Tibial artery (tissue), 4 donors: ENCODE results near the gene STK11IP.

Experiments used
- DNase-seq, 2 donors: peaks; one replicate each; pipeline ENCODE4 v3.0.0-alpha.2; 2019
- H3K27ac ChIP-seq, 2 donors: fragments of 200-600 bp; sonication (generic) in 1 of 2; 1 replicate in 1 of 2; 2 replicates in 1 of 2; pipeline ENCODE4 v1.5.1; 2018 to 2019; ENCODE audit warnings: mild to moderate bottlenecking in 1 of 2
- H3K27me3 ChIP-seq, 2 donors: fragments of 200-600 bp; sonication (generic) in 1 of 2; one replicate each; pipeline versions ENCODE4 v1.5.1 to v1.6.0; 2016 to 2019
- H3K36me3 ChIP-seq, 3 donors: fragments of 200-600 bp; sonication (generic) in 2 of 3; one replicate each; pipeline ENCODE4 v1.5.1; 2016 to 2019; ENCODE audit warnings: mild to moderate bottlenecking in 2 of 3
- H3K4me1 ChIP-seq, 4 donors: fragments of 200-600 bp; sonication (generic) in 2 of 4; 1 replicate in 3 of 4; 2 replicates in 1 of 4; pipeline ENCODE4 v1.5.1; 2016 to 2019
- H3K4me3 ChIP-seq, 2 donors: fragments of 200-600 bp; sonication (generic) in 1 of 2; 1 replicate in 1 of 2; 2 replicates in 1 of 2; pipeline ENCODE4 v1.5.1; 2018 to 2019; ENCODE audit warnings: mild to moderate bottlenecking in 2 of 2
- H3K9me3 ChIP-seq, 3 donors: fragments of 200-600 bp; sonication (generic) in 1 of 3; one replicate each; pipeline ENCODE4 v1.5.1; 2016 to 2019
- CTCF ChIP-seq, 2 experiments: fragments of 200-600 bp in 1 of 2; fragments of 450-650 bp in 1 of 2; IDR thresholded peaks; one replicate each; pipeline ENCODE4 v1.5.1; 2017 to 2019; ENCODE audit warnings: antibody characterized with exemption in 2 of 2, mild to moderate bottlenecking in 1 of 2, moderate library complexity in 1 of 2
- intact Hi-C: fragments of 100-400 bp; cut with DNase I; formaldehyde crosslinking; loops from one replicate; pipeline ENCODE4 v1.15.0; 2023; ENCODE audit warnings: low total_unique reads

The STK11IP gene

GRCh38 chr2:219643084-219643473 lies 45.4 kb downstream of the STK11IP start:
- peak in 1 of 2 donors; percentile 19 for DNase-seq
- intact Hi-C loops = loop anchor here (5.0 kb wide), 2 partner anchors 44 to 101 kb away; partner anchors contain the start of genes CHPF and TMEM198

GRCh38 chr2:219643788-219644398 lies 46.2 kb downstream of the STK11IP start:
- intact Hi-C loops = loop anchor here (5.0 kb wide), 2 partner anchors 43 to 102 kb away; partner anchors contain the start of genes CHPF and TMEM198
- no peak overlapping the region for H3K27ac ChIP-seq
- peaks cover 0 to 23% (median 15%) of the 10 kb centered on the region in 4 donors for H3K4me1 ChIP-seq
- H3K4me3 ChIP-seq = no peak overlapping the region
- TF ChIP-seq CTCF (IDR thresholded peaks at IDR 0.05) = no peak
- DNase-seq = peak in 1 of 2 donors; percentile 11
- no peaks in the 10 kb centered on the region for H3K36me3 ChIP-seq
- H3K9me3 ChIP-seq = no peaks in the 10 kb centered on the region
- no peaks in the 10 kb centered on the region for H3K27me3 ChIP-seq

More at GRCh38 chr2:219643084-219643473, 45.4 kb downstream of the STK11IP start:
- no peak for TF ChIP-seq CTCF (IDR thresholded peaks at IDR 0.05)
- H3K9me3 ChIP-seq = no peaks in the 10 kb centered on the region
- H3K4me1 ChIP-seq = peaks cover 0 to 23% (median 15%) of the 10 kb centered on the region in 4 donors
- H3K36me3 ChIP-seq = no peaks in the 10 kb centered on the region
- H3K27ac ChIP-seq = no peak overlapping the region
- H3K4me3 ChIP-seq = no peak overlapping the region
- H3K27me3 ChIP-seq = no peaks in the 10 kb centered on the region

GRCh38 chr2:219644801-219645480 lies 47.3 kb downstream of the STK11IP start:
- Histone ChIP-seq H3K4me3 (no peak overlapping the region), H3K27ac (peak overlapping the region in 1 of 2 donors; percentile 0), H3K36me3 (no peaks in the 10 kb centered on the region), H3K9me3 (no peaks in the 10 kb centered on the region), H3K4me1 (peaks cover 0 to 23% (median 15%) of the 10 kb centered on the region in 4 donors), H3K27me3 (no peaks in the 10 kb centered on the region)
- no peak for TF ChIP-seq CTCF (IDR thresholded peaks at IDR 0.05)
- intact Hi-C loops = loop anchor here (5.0 kb wide), 2 partner anchors 42 to 103 kb away; partner anchors contain the start of genes CHPF and TMEM198
- DNase-seq = peak in 1 of 2 donors; percentile 20

- no peaks in the 10 kb centered on the region for H3K27me3 ChIP-seq
- no peak overlapping the region for H3K27ac ChIP-seq
- peaks cover 0 to 23% (median 15%) of the 10 kb centered on the region in 4 donors for H3K4me1 ChIP-seq
- no peaks in the 10 kb centered on the region for H3K36me3 ChIP-seq
- TF ChIP-seq CTCF (IDR thresholded peaks at IDR 0.05) = no peak
- no peak overlapping the region for H3K4me3 ChIP-seq
- DNase-seq = peak in 1 of 2 donors; percentile 24
- intact Hi-C loops = no loop called here
- H3K9me3 ChIP-seq = no peaks in the 10 kb centered on the region
Observed at GRCh38 chr2:219645631-219646527, 48.2 kb downstream of the STK11IP start.

GRCh38 chr2:219648176-219648575 lies 50.5 kb downstream of the STK11IP start:
- Histone ChIP-seq H3K27ac (no peak overlapping the region), H3K4me1 (peaks cover 0 to 13% (median 8%) of the 10 kb centered on the region in 4 donors), H3K9me3 (no peaks in the 10 kb centered on the region), H3K27me3 (no peaks in the 10 kb centered on the region), H3K4me3 (no peak overlapping the region), H3K36me3 (no peaks in the 10 kb centered on the region)
- DNase-seq = no peak
- no peak for TF ChIP-seq CTCF (IDR thresholded peaks at IDR 0.05)
- intact Hi-C loops = no loop called here
